ENCODE measurements around the gene ALLC. TPM values are rescaled to one million over a fixed set of nuclear protein-coding genes. Genes with fewer than 3 reads are reported as not detected.

ALLC gene
- total RNA-seq, 4 donors from 2014 or later: not detected

DNA sequence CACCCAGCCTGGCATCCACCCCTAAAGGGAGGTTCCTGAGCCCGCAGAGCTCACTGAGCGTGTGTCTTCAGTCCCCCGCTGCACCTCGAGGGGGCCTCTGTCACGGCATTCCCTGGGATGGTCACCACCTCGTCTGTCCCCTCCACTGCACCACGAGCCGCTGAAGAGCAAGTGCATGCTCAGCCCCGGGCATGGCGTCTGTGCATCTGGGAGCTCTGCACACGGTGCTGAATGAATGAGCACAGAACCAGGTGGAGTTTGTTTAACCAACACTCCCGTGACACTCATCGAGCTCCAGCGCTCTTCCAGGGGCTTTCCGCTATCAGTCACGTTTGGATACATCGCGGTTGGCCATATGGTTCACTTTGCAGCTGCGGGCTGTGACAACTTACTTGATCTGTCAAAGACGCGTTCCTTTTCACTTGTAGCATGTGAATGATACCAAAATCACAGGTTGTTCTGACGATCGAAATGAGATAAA lies 9.2 kb downstream of the ALLC start:
- DNase-seq (ENCODE audit: extremely low spot score): peak; percentile 87
- Histone ChIP-seq H3K4me1 (peaks cover 0 to 13% (median 3%) of the 10 kb centered on the region in 4 donors), H3K27me3 (peaks cover 0 to 22% (median 0%) of the 10 kb centered on the region in 4 donors), H3K36me3 (no peaks in the 10 kb centered on the region), H3K4me3 (peak overlapping the region; percentile 4 to 30 (median 13)), H3K27ac (replicated peaks in 1 of 4) (no peak overlapping the region), H3K9me3 (no peaks in the 10 kb centered on the region)
- TF ChIP-seq, protein P1, sequence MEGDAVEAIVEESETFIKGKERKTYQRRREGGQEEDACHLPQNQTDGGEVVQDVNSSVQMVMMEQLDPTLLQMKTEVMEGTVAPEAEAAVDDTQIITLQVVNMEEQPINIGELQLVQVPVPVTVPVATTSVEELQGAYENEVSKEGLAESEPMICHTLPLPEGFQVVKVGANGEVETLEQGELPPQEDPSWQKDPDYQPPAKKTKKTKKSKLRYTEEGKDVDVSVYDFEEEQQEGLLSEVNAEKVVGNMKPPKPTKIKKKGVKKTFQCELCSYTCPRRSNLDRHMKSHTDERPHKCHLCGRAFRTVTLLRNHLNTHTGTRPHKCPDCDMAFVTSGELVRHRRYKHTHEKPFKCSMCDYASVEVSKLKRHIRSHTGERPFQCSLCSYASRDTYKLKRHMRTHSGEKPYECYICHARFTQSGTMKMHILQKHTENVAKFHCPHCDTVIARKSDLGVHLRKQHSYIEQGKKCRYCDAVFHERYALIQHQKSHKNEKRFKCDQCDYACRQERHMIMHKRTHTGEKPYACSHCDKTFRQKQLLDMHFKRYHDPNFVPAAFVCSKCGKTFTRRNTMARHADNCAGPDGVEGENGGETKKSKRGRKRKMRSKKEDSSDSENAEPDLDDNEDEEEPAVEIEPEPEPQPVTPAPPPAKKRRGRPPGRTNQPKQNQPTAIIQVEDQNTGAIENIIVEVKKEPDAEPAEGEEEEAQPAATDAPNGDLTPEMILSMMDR (IDR thresholded peaks at IDR 0.05): no peak
- no peak for TF ChIP-seq POLR2A (IDR thresholded peaks at IDR 0.05; ENCODE audit: low read depth)
- no peak for TF ChIP-seq EP300 (IDR thresholded peaks at IDR 0.05)
- TF ChIP-seq POLR2AphosphoS5 (IDR thresholded peaks at IDR 0.05): peak in 1 of 2 donors; percentile 7
- WGBS: 36% methylated on average over 23 of the region's 23 CpGs
- intact Hi-C loops (cut with DNase I): no loop called here

DNA sequence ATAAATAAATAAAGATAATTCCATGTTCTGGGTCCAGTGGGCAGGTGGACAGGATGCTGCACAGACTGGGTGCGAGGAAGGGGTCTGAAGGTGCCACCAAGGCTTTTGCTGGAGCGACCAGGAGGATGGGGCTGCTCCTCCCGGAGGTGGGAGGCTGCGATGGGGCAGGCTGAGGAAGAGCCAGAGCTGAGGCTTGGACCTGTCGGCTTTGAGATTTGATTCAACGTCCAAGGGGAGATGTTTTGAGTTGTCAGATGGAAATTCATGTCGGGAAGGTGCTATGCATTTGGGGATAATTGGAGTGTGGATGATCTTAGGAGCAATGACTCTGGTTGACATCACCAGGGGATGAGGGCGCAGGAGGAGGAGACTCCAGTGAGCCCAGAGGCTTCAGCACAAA lies 11.7 kb downstream of the ALLC start:
- Histone ChIP-seq H3K27me3 (peaks cover 0 to 22% (median 0%) of the 10 kb centered on the region in 4 donors), H3K27ac (replicated peaks in 1 of 4) (no peak overlapping the region), H3K9me3 (no peaks in the 10 kb centered on the region), H3K4me3 (no peak overlapping the region), H3K4me1 (peaks cover 0 to 13% (median 3%) of the 10 kb centered on the region in 4 donors), H3K36me3 (no peaks in the 10 kb centered on the region)
- DNase-seq (ENCODE audit: extremely low spot score): peak; percentile 77
- intact Hi-C loops (cut with DNase I): no loop called here
- WGBS: 77% methylated on average over 8 of the region's 8 CpGs
- TF ChIP-seq POLR2AphosphoS5 (IDR thresholded peaks at IDR 0.05): no peak
- no peak for TF ChIP-seq POLR2A (IDR thresholded peaks at IDR 0.05; ENCODE audit: low read depth)
- TF ChIP-seq EP300 (IDR thresholded peaks at IDR 0.05): no peak
- TF ChIP-seq, protein P1 (IDR thresholded peaks at IDR 0.05): no peak

DNA sequence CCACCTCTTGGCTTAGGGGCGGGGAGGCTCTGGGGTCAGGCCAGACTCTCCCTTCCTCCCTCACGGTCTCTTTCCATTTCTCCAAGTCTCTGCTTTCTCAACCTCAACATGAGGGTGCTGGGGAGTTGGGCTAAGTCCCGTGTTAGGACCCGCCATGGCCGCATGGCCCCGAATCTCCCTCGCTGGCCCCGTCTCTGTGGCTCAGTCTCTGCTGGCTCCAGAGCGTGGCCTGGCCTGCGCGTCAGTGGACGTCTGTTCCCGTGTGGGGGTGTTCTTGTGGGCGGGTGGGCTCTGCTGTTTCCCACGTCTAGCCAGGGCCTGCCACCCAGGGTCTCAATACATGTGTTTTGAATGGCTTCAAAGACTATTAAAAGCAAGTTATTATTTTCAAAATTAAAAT lies 12.4 kb downstream of the ALLC start:
- no peak overlapping the region for H3K4me3 ChIP-seq
- 92% methylated on average over 15 of the region's 15 CpGs for WGBS

DNA sequence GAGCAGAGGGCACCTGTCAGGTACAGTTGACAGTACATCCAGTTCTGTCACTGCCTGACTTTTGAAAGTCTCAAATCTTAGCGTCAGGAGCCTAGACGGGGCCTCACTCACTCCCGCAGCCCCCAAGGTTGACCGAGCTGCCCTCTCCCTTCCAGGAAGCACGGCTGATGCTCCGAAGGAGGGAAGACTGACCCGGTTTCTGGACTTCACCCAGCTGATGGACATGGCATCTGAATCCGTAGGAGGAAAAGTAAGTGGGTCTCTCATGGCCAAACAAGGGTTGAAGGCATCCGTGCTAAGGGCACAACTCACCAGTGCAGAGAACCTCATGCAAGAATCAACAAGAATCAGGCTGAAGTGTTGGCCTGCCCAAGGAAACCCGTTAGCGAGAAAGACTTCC lies 12.9 kb downstream of the ALLC start:
- Histone ChIP-seq H3K36me3 (no peaks in the 10 kb centered on the region), H3K4me3 (no peak overlapping the region), H3K27ac (replicated peaks in 1 of 4) (no peak overlapping the region), H3K9me3 (no peaks in the 10 kb centered on the region), H3K27me3 (peaks cover 0 to 20% (median 0%) of the 10 kb centered on the region in 4 donors), H3K4me1 (peaks cover 0 to 13% (median 3%) of the 10 kb centered on the region in 4 donors)
- DNase-seq (ENCODE audit: extremely low spot score): peak; percentile 79
- 78% methylated on average over 11 of the region's 11 CpGs for WGBS
- intact Hi-C loops (cut with DNase I): no loop called here
- TF ChIP-seq POLR2AphosphoS5 (IDR thresholded peaks at IDR 0.05) (no peak), POLR2A (IDR thresholded peaks at IDR 0.05; ENCODE audit: low read depth) (no peak), EP300 (IDR thresholded peaks at IDR 0.05) (no peak)
- TF ChIP-seq, protein P1 (IDR thresholded peaks at IDR 0.05): no peak

More for the DNA sequence above, 12.4 kb downstream of the ALLC start:
- intact Hi-C loops (cut with DNase I): no loop called here
- Histone ChIP-seq H3K27me3 (peaks cover 0 to 22% (median 0%) of the 10 kb centered on the region in 4 donors), H3K9me3 (no peaks in the 10 kb centered on the region), H3K36me3 (no peaks in the 10 kb centered on the region), H3K27ac (replicated peaks in 1 of 4) (no peak overlapping the region), H3K4me1 (peaks cover 0 to 13% (median 3%) of the 10 kb centered on the region in 4 donors)
- TF ChIP-seq, protein P1 (IDR thresholded peaks at IDR 0.05): no peak
- TF ChIP-seq POLR2A (IDR thresholded peaks at IDR 0.05; ENCODE audit: low read depth): no peak
- TF ChIP-seq POLR2AphosphoS5 (IDR thresholded peaks at IDR 0.05): no peak
- TF ChIP-seq EP300 (IDR thresholded peaks at IDR 0.05): no peak
- DNase-seq (ENCODE audit: extremely low spot score): peak; percentile 86
